Mesendoderm (in vitro differentiated cells): ENCODE measurements around the gene CNOT10.
"Not testable (repeated sequence)": the region's sequence is repeated elsewhere in the genome, so short reads cannot be mapped to it uniquely, and the experiment has no call there.

Experiments
- DNase-seq: peaks from one replicate; pipeline ENCODE4 v3.0.0; 2013
- H2AK5ac ChIP-seq: 2 replicates; pipeline ENCODE4 v1.6.1; 2013; ENCODE audit warnings: low read length, inconsistent platforms
- H2BK120ac ChIP-seq: 2 replicates; pipeline ENCODE4 v1.6.1; 2013; ENCODE audit warnings: low read depth, mild to moderate bottlenecking, low read length, moderate library complexity, mixed read lengths
- H2BK15ac ChIP-seq: replicated peaks from 2 replicates; pipeline ENCODE4 v1.6.1; 2013; ENCODE audit warnings: low read depth, mild to moderate bottlenecking, moderate library complexity
- H2BK5ac ChIP-seq: 2 replicates; pipeline ENCODE4 v1.6.1; 2013; ENCODE audit warnings: low read length, inconsistent platforms
- H3K18ac ChIP-seq: 2 replicates; pipeline ENCODE4 v1.6.1; 2013; ENCODE audit warnings: mild to moderate bottlenecking, low read length, mixed read lengths
- H3K23ac ChIP-seq: one replicate; pipeline ENCODE4 v1.6.1; 2013; ENCODE audit warnings: low read length
- H3K27ac ChIP-seq: 2 replicates; pipeline ENCODE4 v1.5.1; 2013; ENCODE audit warnings: low read depth, mild to moderate bottlenecking, inconsistent platforms, low read length, moderate library complexity
- H3K27me3 ChIP-seq: 2 replicates; pipeline ENCODE4 v1.6.1; 2013; ENCODE audit warnings: low read length, control low read depth, mild to moderate bottlenecking, inconsistent platforms; ENCODE audit not compliant: insufficient read depth, poor library complexity
- H3K36me3 ChIP-seq: 2 replicates; pipeline ENCODE4 v1.6.1; 2013; ENCODE audit warnings: low read length, inconsistent platforms; ENCODE audit not compliant: control insufficient read depth, insufficient read depth
- H3K4ac ChIP-seq: one replicate; pipeline ENCODE4 v1.6.1; 2013; ENCODE audit warnings: low read depth, mild to moderate bottlenecking, low read length, moderate library complexity
- H3K4me1 ChIP-seq: 2 replicates; pipeline ENCODE4 v1.6.1; 2013; ENCODE audit warnings: low read depth, low read length, inconsistent platforms; ENCODE audit not compliant: control insufficient read depth
- H3K4me2 ChIP-seq: 2 replicates; pipeline ENCODE4 v1.6.1; 2013; ENCODE audit warnings: low read length
- H3K4me3 ChIP-seq: 2 replicates; pipeline ENCODE4 v1.5.1; 2013; ENCODE audit warnings: mild to moderate bottlenecking, low read length
- H3K56ac ChIP-seq: one replicate; pipeline ENCODE4 v1.6.1; 2013; ENCODE audit warnings: low read length
- H3K79me1 ChIP-seq: 2 replicates; pipeline ENCODE4 v1.6.1; 2013; ENCODE audit warnings: low read length, inconsistent platforms
- H3K79me2 ChIP-seq: 2 replicates; pipeline ENCODE4 v1.6.1; 2013; ENCODE audit warnings: mild to moderate bottlenecking, low read length; ENCODE audit not compliant: control insufficient read depth, insufficient read depth
- H3K9ac ChIP-seq: 2 replicates; pipeline ENCODE4 v1.6.1; 2013; ENCODE audit warnings: low read length, inconsistent platforms
- H4K5ac ChIP-seq: one replicate; pipeline ENCODE4 v1.6.1; 2013; ENCODE audit warnings: low read length
- H4K8ac ChIP-seq: one replicate; pipeline ENCODE4 v1.6.1; 2013; ENCODE audit warnings: low read depth, mild to moderate bottlenecking, control low read depth, low read length, moderate library complexity
- WGBS: extraction: QIAGEN DNeasy Blood & Tissue Kit; methylation state at CpG from one replicate; pipeline ENCODE4 v1.1.7; 2013; ENCODE audit warnings: low lambda C conversion rate, missing lambda C conversion rate; ENCODE audit not compliant: insufficient coverage; ENCODE audit errors: extremely low coverage; 5-methylcytosine and 5-hydroxymethylcytosine counted together

Gene CNOT10

DNA sequence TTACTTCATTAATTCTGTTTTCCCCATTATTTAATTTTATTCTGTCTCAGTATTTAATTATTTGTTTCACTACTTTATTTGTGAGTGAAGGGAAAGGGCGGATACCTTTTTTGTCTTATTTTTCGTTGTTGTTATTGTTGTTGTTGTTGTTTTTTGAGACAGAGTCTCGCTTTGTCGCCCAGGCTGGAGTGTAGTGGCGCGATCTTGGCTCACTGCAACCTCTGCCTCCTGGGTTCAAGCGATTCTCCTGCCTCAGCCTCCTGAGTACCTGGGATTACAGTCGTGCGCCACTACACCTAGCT is 96.9 kb downstream of the CNOT10 start:
- H3K79me1 ChIP-seq, H3K23ac ChIP-seq, H4K8ac ChIP-seq, H4K5ac ChIP-seq, H3K4ac ChIP-seq, H3K18ac ChIP-seq, H2BK5ac ChIP-seq, H2BK15ac ChIP-seq, H3K27me3 ChIP-seq, H2BK120ac ChIP-seq, H3K4me1 ChIP-seq, DNase-seq, H3K36me3 ChIP-seq, H3K4me2 ChIP-seq, H3K79me2 ChIP-seq, H3K27ac ChIP-seq, H3K4me3 ChIP-seq, H2AK5ac ChIP-seq: not testable (repeated sequence)
- peak overlapping the region; percentile 24 for H3K9ac ChIP-seq
- peak overlapping the region; percentile 74 for H3K56ac ChIP-seq
- WGBS, result no CpG with 5 or more reads among the region's 9 CpGs

- Histone ChIP-seq H2BK15ac (no peak overlapping the region), H3K4me3 (no peak overlapping the region), H3K9ac (no peak overlapping the region), H3K79me1 (no peaks in the 10 kb centered on the region), H3K79me2 (no peaks in the 10 kb centered on the region), H3K23ac (peak overlapping the region; percentile 66), H3K27me3 (no peaks in the 10 kb centered on the region), H4K5ac (no peak overlapping the region), H3K36me3 (no peaks in the 10 kb centered on the region), H4K8ac (no peak overlapping the region), H3K4me2 (no peak overlapping the region), H2BK120ac (no peak overlapping the region), H3K4ac (no peak overlapping the region), H3K4me1 (peaks cover 8% of the 10 kb centered on the region), H2BK5ac (peak overlapping the region; percentile 30), H3K27ac (no peak overlapping the region), H2AK5ac (no peak overlapping the region), H3K18ac (no peak overlapping the region), H3K56ac (peak overlapping the region; percentile 74)
- WGBS, result no CpG with 5 or more reads among the region's 3 CpGs
- DNase-seq, result no peak
Observed at GRCh38 chr3:32782407-32782806, 97.4 kb downstream of the CNOT10 start.

- no peak overlapping the region for H3K4ac ChIP-seq
- H3K4me2 ChIP-seq, result no peak overlapping the region
- H3K56ac ChIP-seq, result no peak overlapping the region
- no peak overlapping the region for H3K27ac ChIP-seq
- no peak overlapping the region for H2AK5ac ChIP-seq
- no peaks in the 10 kb centered on the region for H3K27me3 ChIP-seq
- DNase-seq, result no peak
- H2BK15ac ChIP-seq, result no peak overlapping the region
- no peak overlapping the region for H3K4me3 ChIP-seq
- H4K5ac ChIP-seq, result no peak overlapping the region
- no peak overlapping the region for H3K23ac ChIP-seq
- H3K79me1 ChIP-seq, result no peaks in the 10 kb centered on the region
- H2BK5ac ChIP-seq, result no peak overlapping the region
- H3K79me2 ChIP-seq, result no peaks in the 10 kb centered on the region
- no peak overlapping the region for H3K9ac ChIP-seq
- H4K8ac ChIP-seq, result no peak overlapping the region
- WGBS, result no CpG with 5 or more reads among the region's 3 CpGs
- H2BK120ac ChIP-seq, result no peak overlapping the region
- H3K4me1 ChIP-seq, result no peaks in the 10 kb centered on the region
- no peak overlapping the region for H3K18ac ChIP-seq
- no peaks in the 10 kb centered on the region for H3K36me3 ChIP-seq
Observed at GRCh38 chr3:32791833-32792232, 106.8 kb downstream of the CNOT10 start.

- H3K36me3 ChIP-seq, result no peaks in the 10 kb centered on the region
- no peak overlapping the region for H3K4me3 ChIP-seq
- no peak overlapping the region for H2BK15ac ChIP-seq
- H3K79me1 ChIP-seq, result no peaks in the 10 kb centered on the region
- no CpG with 5 or more reads among the region's 8 CpGs for WGBS
- H3K79me2 ChIP-seq, result no peaks in the 10 kb centered on the region
- H3K4me1 ChIP-seq, result no peaks in the 10 kb centered on the region
- no peak overlapping the region for H3K4me2 ChIP-seq
- no peak overlapping the region for H2BK5ac ChIP-seq
- H3K27ac ChIP-seq, result no peak overlapping the region
- H3K56ac ChIP-seq, result no peak overlapping the region
- peak overlapping the region; percentile 69 for H2AK5ac ChIP-seq
- no peak overlapping the region for H4K8ac ChIP-seq
- H4K5ac ChIP-seq, result no peak overlapping the region
- peak overlapping the region; percentile 62 for H3K4ac ChIP-seq
- H3K27me3 ChIP-seq, result no peaks in the 10 kb centered on the region
- no peak overlapping the region for H2BK120ac ChIP-seq
- peak; percentile 56 for DNase-seq
- H3K18ac ChIP-seq, result no peak overlapping the region
- H3K9ac ChIP-seq, result no peak overlapping the region
- peak overlapping the region; percentile 45 for H3K23ac ChIP-seq
Observed at GRCh38 chr3:32794487-32795308, 109.7 kb downstream of the CNOT10 start.

DNA sequence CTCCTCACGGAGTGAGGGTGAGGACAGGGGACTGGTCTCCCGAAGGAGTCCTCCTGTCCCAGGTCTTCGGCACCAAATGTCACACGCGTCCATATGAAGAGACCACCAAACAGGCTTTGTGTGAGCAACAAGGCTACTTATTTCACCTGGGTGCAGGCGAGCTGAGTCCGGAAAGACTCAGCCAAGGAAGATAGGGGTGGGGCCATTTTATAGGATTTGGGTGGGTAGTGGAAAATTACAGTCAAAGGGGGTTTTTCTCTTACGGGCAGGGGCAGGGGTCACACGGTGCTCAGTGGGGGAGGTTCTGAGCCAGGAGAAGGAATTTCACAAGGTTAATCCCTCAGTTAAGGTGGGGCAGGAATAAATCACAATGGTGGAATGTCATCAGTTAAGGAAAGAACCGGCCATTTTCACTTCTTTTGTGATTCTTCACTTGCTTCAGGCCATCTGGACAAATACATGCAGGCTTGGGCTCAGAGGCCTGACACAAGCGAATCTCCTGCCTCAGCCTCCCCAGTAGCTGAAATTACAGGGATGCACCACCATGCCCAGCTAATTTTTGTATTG is 111.5 kb downstream of the CNOT10 start:
- not testable (repeated sequence) for H3K27ac ChIP-seq, H3K23ac ChIP-seq, H2BK5ac ChIP-seq, H2BK120ac ChIP-seq, H4K8ac ChIP-seq, H3K4me2 ChIP-seq, H3K4me3 ChIP-seq, H4K5ac ChIP-seq, H3K4me1 ChIP-seq, H2BK15ac ChIP-seq, H3K79me2 ChIP-seq, H3K27me3 ChIP-seq, H2AK5ac ChIP-seq, H3K9ac ChIP-seq, H3K79me1 ChIP-seq, H3K36me3 ChIP-seq, H3K56ac ChIP-seq
- peak; percentile 53 for DNase-seq
- no CpG with 5 or more reads among the region's 11 CpGs for WGBS
- peak overlapping the region; percentile 43 for H3K18ac ChIP-seq
- H3K4ac ChIP-seq, result peak overlapping the region; percentile 37

DNA sequence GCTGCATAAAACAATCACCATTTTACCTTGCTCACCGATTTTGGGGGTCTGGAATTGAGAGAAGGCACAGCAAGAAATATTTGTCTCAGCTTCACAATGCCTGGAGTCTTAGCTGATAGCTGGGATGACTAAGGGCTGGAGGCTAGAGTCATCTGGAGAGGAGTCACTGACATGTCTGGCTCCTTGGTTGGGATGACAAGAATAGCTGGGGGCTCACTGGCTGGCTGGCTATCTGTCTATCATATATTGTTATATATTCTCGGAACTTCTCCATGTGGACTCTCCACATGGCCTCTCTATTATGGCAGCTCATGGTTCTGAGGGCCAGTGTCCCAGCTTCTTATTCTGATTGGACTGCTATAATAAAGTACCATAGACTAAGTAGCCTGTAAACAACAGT is 112.8 kb downstream of the CNOT10 start:
- peak; percentile 38 for DNase-seq
- Histone ChIP-seq H3K27ac (no peak overlapping the region), H2BK5ac (no peak overlapping the region), H4K8ac (no peak overlapping the region), H3K9ac (no peak overlapping the region), H2AK5ac (no peak overlapping the region), H3K56ac (no peak overlapping the region), H3K27me3 (no peaks in the 10 kb centered on the region), H3K4me2 (no peak overlapping the region), H3K4me1 (peaks cover 5% of the 10 kb centered on the region), H2BK15ac (no peak overlapping the region), H4K5ac (no peak overlapping the region), H3K4ac (no peak overlapping the region), H3K23ac (no peak overlapping the region), H3K36me3 (no peaks in the 10 kb centered on the region), H3K18ac (no peak overlapping the region), H3K79me1 (no peaks in the 10 kb centered on the region), H3K79me2 (no peaks in the 10 kb centered on the region), H3K4me3 (no peak overlapping the region), H2BK120ac (no peak overlapping the region)
- WGBS, result no CpG with 5 or more reads among the region's 2 CpGs
